ENCODE measurements around the gene BORCS5. TPM values are rescaled to one million over a fixed set of nuclear protein-coding genes. Genes with fewer than 3 reads are reported as not detected.

BORCS5 gene
- total RNA-seq, 2 experiments from 2014 or later = 25.7 to 28.4 TPM

GRCh38 chr12:12380949-12381593, 24.2 kb downstream of the BORCS5 start:
- no peak for DNase-seq
- Mint-ChIP-seq H3K4me3 (no peak overlapping the region), H3K27ac (peak overlapping the region; percentile 61), H3K36me3 (ENCODE audit: low read depth) (peaks cover 56% of the 10 kb centered on the region), H3K27me3 (no peaks in the 10 kb centered on the region), H3K9me3 (peaks cover 19% of the 10 kb centered on the region), H3K4me1 (peaks cover 80% of the 10 kb centered on the region)
- ChIA-PET CTCF (no interaction called here), POLR2A (no interaction called here)

- Mint-ChIP-seq H3K4me1 (peaks cover 76% of the 10 kb centered on the region), H3K36me3 (ENCODE audit: low read depth) (peaks cover 55% of the 10 kb centered on the region), H3K4me3 (no peak overlapping the region), H3K9me3 (peaks cover 19% of the 10 kb centered on the region), H3K27ac (no peak overlapping the region), H3K27me3 (no peaks in the 10 kb centered on the region)
- DNase-seq = no peak
- POLR2A ChIA-PET = no interaction called here
- CTCF ChIA-PET = no interaction called here
These were observed 25.1 kb downstream of the BORCS5 start for GRCh38 chr12:12381982-12382381.

- peak; percentile 82 for DNase-seq
- Mint-ChIP-seq H3K27me3 (no peaks in the 10 kb centered on the region), H3K4me3 (peak overlapping the region; percentile 15), H3K27ac (peak overlapping the region; percentile 91), H3K4me1 (peaks cover 67% of the 10 kb centered on the region), H3K36me3 (ENCODE audit: low read depth) (peaks cover 54% of the 10 kb centered on the region), H3K9me3 (peaks cover 19% of the 10 kb centered on the region)
- POLR2A ChIA-PET = interaction anchor here (1.0 kb wide), 1 partner anchor 17 kb away, joined by 4 read pairs; no protein-coding TSS in a partner anchor
- CTCF ChIA-PET = interaction anchor here (0.6 to 2.0 kb wide), 10 partner anchors 9 to 204 kb away, joined by 3 to 8 read pairs (median 4); no protein-coding TSS in a partner anchor
These were observed 27.9 kb downstream of the BORCS5 start for GRCh38 chr12:12384571-12385340.

GRCh38 chr12:12387501-12387900, 30.6 kb downstream of the BORCS5 start:
- DNase-seq = no peak
- ChIA-PET CTCF (interaction anchor here (1.3 to 1.8 kb wide), 2 partner anchors 10 to 350 kb away, joined by 3 to 5 read pairs; no protein-coding TSS in a partner anchor), POLR2A (interaction anchor here (0.7 kb wide), 1 partner anchor 47 kb away, joined by 3 read pairs; no protein-coding TSS in a partner anchor)
- no peak overlapping the region for H3K27ac Mint-ChIP-seq
- H3K9me3 Mint-ChIP-seq = peaks cover 8% of the 10 kb centered on the region
- H3K27me3 Mint-ChIP-seq = no peaks in the 10 kb centered on the region
- H3K4me3 Mint-ChIP-seq = no peak overlapping the region
- peaks cover 49% of the 10 kb centered on the region for H3K4me1 Mint-ChIP-seq
- H3K36me3 Mint-ChIP-seq (ENCODE audit: low read depth) = peaks cover 50% of the 10 kb centered on the region

GRCh38 chr12:12392413-12392812, 35.5 kb downstream of the BORCS5 start:
- POLR2A ChIA-PET = no interaction called here
- H3K4me3 Mint-ChIP-seq = no peak overlapping the region

GRCh38 chr12:12393171-12393570, 36.3 kb downstream of the BORCS5 start:
- Mint-ChIP-seq H3K27ac (no peak overlapping the region), H3K36me3 (ENCODE audit: low read depth) (peaks cover 29% of the 10 kb centered on the region), H3K4me1 (peaks cover 13% of the 10 kb centered on the region), H3K9me3 (no peaks in the 10 kb centered on the region), H3K4me3 (no peak overlapping the region), H3K27me3 (no peaks in the 10 kb centered on the region)
- ChIA-PET POLR2A (no interaction called here), CTCF (interaction anchor here (0.6 to 3.7 kb wide), 3 partner anchors 10 to 451 kb away, joined by 3 to 16 read pairs (median 3); no protein-coding TSS in a partner anchor)
- no peak for DNase-seq

More at GRCh38 chr12:12392413-12392812, 35.5 kb downstream of the BORCS5 start:
- Mint-ChIP-seq H3K36me3 (ENCODE audit: low read depth) (peaks cover 34% of the 10 kb centered on the region), H3K4me1 (peaks cover 19% of the 10 kb centered on the region), H3K9me3 (no peaks in the 10 kb centered on the region), H3K27ac (no peak overlapping the region), H3K27me3 (no peaks in the 10 kb centered on the region)
- CTCF ChIA-PET = interaction anchor here (0.9 to 3.7 kb wide), 2 partner anchors 11 to 15 kb away, joined by 3 to 16 read pairs; no protein-coding TSS in a partner anchor
- DNase-seq = no peak

GRCh38 chr12:12396694-12397093, 39.8 kb downstream of the BORCS5 start:
- Mint-ChIP-seq H3K4me1 (peaks cover 10% of the 10 kb centered on the region), H3K27ac (no peak overlapping the region), H3K9me3 (peaks cover 2% of the 10 kb centered on the region), H3K36me3 (ENCODE audit: low read depth) (peaks cover 20% of the 10 kb centered on the region), H3K27me3 (no peaks in the 10 kb centered on the region), H3K4me3 (no peak overlapping the region)
- ChIA-PET POLR2A (no interaction called here), CTCF (interaction anchor here (1.2 kb wide), 1 partner anchor 195 kb away, joined by 3 read pairs; no protein-coding TSS in a partner anchor)
- no peak for DNase-seq

- Mint-ChIP-seq H3K9me3 (peaks cover 4% of the 10 kb centered on the region), H3K4me3 (no peak overlapping the region), H3K36me3 (ENCODE audit: low read depth) (peaks cover 21% of the 10 kb centered on the region), H3K27ac (no peak overlapping the region), H3K4me1 (peaks cover 10% of the 10 kb centered on the region), H3K27me3 (no peaks in the 10 kb centered on the region)
- ChIA-PET CTCF (interaction anchor here (0.9 to 1.7 kb wide), 4 partner anchors 11 to 194 kb away, joined by 3 to 5 read pairs (median 4); no protein-coding TSS in a partner anchor), POLR2A (no interaction called here)
- DNase-seq = no peak
These were observed 40.3 kb downstream of the BORCS5 start for GRCh38 chr12:12397184-12397583.

- Mint-ChIP-seq H3K27me3 (no peaks in the 10 kb centered on the region), H3K9me3 (peaks cover 5% of the 10 kb centered on the region), H3K4me3 (no peak overlapping the region), H3K4me1 (peaks cover 14% of the 10 kb centered on the region), H3K27ac (no peak overlapping the region), H3K36me3 (ENCODE audit: low read depth) (peaks cover 23% of the 10 kb centered on the region)
- ChIA-PET CTCF (interaction anchor here (0.9 to 1.7 kb wide), 3 partner anchors 12 to 21 kb away, joined by 4 to 5 read pairs (median 4); no protein-coding TSS in a partner anchor), POLR2A (no interaction called here)
- DNase-seq = no peak
These were observed 41.4 kb downstream of the BORCS5 start for GRCh38 chr12:12398026-12398859.

GRCh38 chr12:12399161-12399560, 42.3 kb downstream of the BORCS5 start:
- POLR2A ChIA-PET = no interaction called here
- Mint-ChIP-seq H3K27ac (no peak overlapping the region), H3K4me1 (peaks cover 22% of the 10 kb centered on the region), H3K36me3 (ENCODE audit: low read depth) (peaks cover 28% of the 10 kb centered on the region), H3K9me3 (peaks cover 5% of the 10 kb centered on the region), H3K27me3 (no peaks in the 10 kb centered on the region), H3K4me3 (no peak overlapping the region)
- no peak for DNase-seq
- CTCF ChIA-PET = no interaction called here

GRCh38 chr12:12399776-12400305, 43.0 kb downstream of the BORCS5 start:
- Mint-ChIP-seq H3K27ac (no peak overlapping the region), H3K27me3 (no peaks in the 10 kb centered on the region), H3K36me3 (ENCODE audit: low read depth) (peaks cover 26% of the 10 kb centered on the region), H3K4me1 (peaks cover 23% of the 10 kb centered on the region), H3K4me3 (no peak overlapping the region), H3K9me3 (peaks cover 5% of the 10 kb centered on the region)
- ChIA-PET CTCF (no interaction called here), POLR2A (no interaction called here)
- no peak for DNase-seq

GRCh38 chr12:12400793-12401192, 43.9 kb downstream of the BORCS5 start:
- H3K27ac Mint-ChIP-seq = no peak overlapping the region
- peaks cover 5% of the 10 kb centered on the region for H3K9me3 Mint-ChIP-seq
- CTCF ChIA-PET = interaction anchor here (0.7 to 0.8 kb wide), 2 partner anchors 10 to 16 kb away, joined by 3 read pairs; no protein-coding TSS in a partner anchor
- H3K4me3 Mint-ChIP-seq = no peak overlapping the region
- peaks cover 19% of the 10 kb centered on the region for H3K4me1 Mint-ChIP-seq
- POLR2A ChIA-PET = no interaction called here
- DNase-seq = no peak
- peaks cover 23% of the 10 kb centered on the region for H3K36me3 Mint-ChIP-seq (ENCODE audit: low read depth)
- H3K27me3 Mint-ChIP-seq = no peaks in the 10 kb centered on the region
